Stomach (tissue), 4 donors: ENCODE results near the gene PDE8B.

ENCODE experiments used
- CTCF ChIP-seq, 7 experiments: fragments of 450-650 bp in 4 of 7; fragments of 200-600 bp in 3 of 7; sonication (generic) in 3 of 7; IDR thresholded peaks; one replicate each; pipeline ENCODE4 v1.5.1; 2016 to 2019; ENCODE audit warnings: antibody characterized with exemption in 7 of 7, control low read depth in 2 of 7, mild to moderate bottlenecking in 1 of 7
- POLR2A ChIP-seq, 4 donors: fragments of 450-650 bp; IDR thresholded peaks; one replicate each; pipeline ENCODE4 v1.6.1; 2016; ENCODE audit warnings: antibody characterized with exemption in 4 of 4, control low read depth in 2 of 4, mild to moderate bottlenecking in 1 of 4, moderate library complexity in 1 of 4

- no peak for TF ChIP-seq CTCF (IDR thresholded peaks at IDR 0.05)
- TF ChIP-seq POLR2A (IDR thresholded peaks at IDR 0.05): no peak
Measured at GRCh38 chr5:77454123-77454522, 243.6 kb downstream of the PDE8B start.
